NCI-H1105 treated with DMSO at 0.1 percent for 48 hours (cell line): ENCODE data around the gene FASTK.
A peak's percentile ranks its signal among the peaks of the same experiment; 100 is the strongest.
"Not testable (repeated sequence)": the region's sequence is repeated elsewhere in the genome, so short reads cannot be mapped to it uniquely, and the experiment has no call there.

Experiments
- DNase-seq: peaks from one replicate; lab custom pipeline; 2025; lab: John Stamatoyannopoulos, UW

Gene FASTK

DNA sequence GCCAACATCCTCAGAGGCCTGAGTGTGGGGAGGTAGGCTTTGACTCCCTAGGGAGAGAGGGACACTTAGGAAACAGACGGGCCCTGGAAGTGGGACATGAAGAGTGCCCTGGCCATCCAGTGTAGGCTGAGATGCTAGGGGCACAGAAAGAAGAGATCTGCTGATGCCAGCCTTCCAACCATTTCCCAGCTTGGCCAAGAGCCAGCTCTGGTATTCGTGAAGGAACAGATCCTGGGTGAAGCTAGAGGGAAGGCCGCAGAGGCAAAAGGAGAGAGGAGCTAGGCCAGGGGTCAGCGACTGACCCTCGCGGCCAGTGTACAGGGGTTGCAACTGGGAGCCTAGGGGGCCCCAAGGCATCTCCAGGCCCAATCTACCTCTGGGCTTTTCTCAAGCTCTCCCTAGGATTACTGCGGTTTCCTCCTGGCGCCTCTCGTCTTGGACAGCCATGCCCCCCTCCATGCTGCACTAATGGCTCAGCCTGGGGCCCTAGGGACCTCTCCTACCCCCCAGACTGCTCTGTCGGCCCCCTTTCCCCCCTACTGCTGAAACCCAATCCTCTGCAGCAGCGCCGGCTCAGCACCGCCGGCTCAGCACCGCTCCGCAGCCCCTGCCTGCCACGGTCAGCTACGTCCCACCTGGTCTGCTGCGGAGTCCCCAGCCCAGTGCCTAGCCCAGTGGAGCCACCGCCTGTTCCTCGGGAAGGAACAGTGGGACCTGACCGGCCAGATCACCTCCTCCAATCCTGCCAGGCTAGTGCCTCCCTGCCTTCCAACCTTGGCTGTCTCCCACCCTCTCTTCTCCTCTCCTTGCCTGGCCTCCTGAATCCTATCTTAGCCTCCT is 32.4 kb downstream of the FASTK start, which contains the start of gene ASIC3:
Gene ASIC3 (plus strand): TSS at position 556 of the 840 bp plus-strand sequence. CDS start 355 bp downstream, outside the sequence.
- no peak for DNase-seq

DNA sequence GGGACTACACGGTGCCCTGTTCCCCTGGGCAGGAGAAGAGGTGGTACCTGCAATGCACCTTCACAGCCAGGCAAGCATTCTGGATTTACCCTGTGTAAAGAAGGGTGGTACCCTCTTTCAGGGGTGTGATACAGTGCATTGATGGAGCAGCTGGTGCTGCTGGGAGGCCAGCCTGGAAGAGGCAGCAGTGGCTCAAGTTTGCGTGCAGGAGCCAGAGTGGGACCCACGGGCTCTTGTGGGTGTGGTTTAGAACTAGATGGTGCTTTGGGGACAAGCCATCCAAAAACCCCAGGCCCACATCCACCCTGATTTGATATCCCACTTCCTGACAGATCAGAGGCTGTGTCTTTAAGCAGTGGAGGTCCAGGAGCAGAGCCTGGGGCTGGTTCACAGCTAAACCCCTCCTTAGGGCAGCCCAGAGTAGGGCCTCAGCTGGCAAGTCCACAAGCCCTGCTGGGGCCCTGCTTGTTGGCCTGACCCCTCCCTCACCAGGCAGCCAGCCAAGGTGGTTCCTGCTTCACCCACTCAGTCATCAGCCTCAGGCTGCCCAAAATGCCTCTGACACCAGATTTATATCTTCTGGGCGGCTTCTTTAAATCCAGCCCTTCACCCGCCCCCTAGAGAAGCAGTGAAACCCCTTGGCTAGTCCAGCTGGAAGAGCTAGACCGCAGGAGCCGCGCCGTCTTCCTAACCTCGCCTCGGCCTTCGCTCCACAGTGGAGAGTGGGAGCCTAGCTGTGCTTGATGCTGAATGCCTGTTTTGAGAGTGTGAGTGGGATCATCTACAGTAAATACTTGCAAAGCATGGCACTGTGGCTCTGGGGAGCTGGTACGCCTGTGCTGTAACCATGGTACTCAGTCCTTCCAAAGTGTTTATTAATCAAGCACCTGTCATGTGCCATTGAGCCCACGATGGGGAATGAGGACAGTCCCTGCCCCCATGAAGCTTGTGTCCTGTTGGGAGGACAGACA is 33.7 kb downstream of the FASTK start:
- peak; percentile 10 for DNase-seq

DNA sequence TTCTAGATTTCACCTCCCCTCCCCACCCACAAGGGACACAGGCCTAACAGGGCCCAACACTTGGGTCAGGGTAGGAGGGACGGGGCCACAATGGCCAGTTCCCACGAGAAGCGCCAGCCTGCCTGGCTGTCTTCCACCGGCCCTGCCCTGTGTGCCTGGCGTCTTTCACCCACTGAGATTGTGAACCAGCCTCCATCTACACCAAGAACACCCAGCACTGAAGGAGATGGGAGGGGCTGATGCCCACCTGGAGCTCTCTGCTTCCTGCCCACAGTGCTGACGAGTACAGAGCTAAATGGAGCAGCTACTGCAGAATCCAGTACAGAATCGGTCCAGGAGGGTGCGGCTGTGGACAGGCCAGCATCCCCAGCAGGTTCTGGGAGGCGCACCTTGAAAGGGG is 34.6 kb downstream of the FASTK start:
- no peak for DNase-seq

DNA sequence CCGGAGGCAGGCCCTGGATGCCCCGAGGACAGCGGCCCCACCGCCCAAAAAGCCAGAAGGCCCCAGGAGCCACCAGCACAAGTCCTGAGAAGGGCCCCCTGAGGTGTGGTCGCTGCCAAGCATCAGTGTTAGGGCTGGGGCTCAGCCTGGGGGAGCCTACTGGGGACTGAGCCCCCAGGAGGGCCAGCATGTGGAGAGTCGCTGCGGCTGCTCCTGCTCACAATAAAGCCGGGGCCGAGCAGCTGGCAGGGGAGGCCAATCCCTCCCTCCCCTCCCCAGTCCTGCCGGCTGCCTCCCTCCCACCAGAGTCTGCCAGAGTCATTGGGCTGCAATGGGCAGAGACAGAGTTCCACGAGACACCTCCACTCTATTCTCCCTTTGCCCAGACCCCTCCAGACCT is 35.3 kb downstream of the FASTK start:
- no peak for DNase-seq

DNA sequence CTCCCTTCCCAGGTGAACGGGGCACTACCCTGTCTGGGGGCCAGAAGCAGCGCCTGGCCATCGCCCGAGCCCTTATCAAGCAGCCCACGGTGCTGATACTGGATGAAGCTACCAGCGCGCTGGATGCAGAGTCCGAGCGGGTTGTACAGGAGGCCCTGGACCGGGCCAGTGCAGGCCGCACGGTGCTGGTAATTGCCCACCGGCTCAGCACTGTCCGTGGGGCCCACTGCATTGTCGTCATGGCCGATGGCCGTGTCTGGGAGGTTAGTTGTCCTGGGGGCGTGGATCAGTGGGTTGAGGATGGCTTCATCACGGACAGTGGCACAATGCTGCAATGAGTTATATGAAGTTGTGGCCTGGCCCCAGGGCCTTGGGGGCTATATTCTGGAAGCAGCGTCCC is 36.6 kb downstream of the FASTK start:
- no peak for DNase-seq

DNA sequence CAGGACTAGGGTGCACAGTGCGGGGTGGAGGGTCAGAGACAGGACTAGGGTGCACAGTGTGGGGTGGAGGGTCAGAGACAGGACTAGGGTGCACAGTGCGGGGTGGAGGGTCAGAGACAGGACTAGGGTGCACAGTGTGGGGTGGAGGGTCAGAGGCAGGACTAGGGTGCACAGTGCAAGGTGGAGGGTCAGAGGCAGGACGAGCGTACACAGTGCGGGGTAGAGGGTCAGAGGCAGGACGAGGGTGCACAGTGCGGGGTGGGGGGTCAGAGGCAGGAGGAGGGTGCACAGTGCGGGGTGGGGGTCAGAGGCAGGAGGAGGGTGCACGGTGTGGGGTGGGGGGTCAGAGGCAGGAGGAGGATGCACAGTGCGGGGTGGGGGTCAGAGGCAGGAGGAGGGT is 37.2 kb downstream of the FASTK start:
- DNase-seq, result not testable (repeated sequence)

DNA sequence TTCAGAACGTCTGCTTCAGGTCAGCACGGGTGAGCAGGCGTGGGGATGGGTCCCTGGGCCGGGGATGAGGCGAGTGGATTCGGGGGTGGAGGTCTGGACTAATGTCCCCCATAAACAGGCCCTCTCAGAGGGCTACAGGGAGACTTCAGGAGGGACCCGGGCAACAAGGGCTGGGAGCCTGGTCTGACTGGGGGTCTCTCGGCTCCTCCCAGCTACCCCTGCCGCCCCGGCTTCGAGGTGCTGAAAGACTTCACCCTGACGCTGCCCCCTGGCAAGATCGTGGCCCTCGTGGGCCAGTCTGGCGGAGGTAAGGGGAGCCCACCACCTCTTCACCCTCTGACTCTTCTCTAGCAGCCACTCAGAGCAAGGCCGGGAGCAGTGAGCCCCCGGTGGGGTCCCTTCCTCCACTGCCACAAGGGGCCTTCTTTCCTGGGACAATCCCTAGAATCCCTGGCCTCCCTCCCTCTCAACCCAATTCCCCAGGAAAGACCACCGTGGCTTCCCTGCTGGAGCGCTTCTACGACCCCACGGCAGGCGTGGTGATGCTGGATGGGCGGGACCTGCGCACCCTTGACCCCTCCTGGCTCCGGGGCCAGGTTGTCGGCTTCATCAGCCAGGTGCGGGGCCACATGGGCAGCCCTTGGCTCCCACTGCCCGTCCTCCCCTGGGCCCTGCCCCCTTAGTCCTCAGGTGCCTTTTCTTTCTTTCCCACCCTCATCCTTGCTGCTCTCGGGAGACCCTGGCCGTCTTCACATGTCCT is 39.8 kb downstream of the FASTK start:
- DNase-seq, result no peak

DNA sequence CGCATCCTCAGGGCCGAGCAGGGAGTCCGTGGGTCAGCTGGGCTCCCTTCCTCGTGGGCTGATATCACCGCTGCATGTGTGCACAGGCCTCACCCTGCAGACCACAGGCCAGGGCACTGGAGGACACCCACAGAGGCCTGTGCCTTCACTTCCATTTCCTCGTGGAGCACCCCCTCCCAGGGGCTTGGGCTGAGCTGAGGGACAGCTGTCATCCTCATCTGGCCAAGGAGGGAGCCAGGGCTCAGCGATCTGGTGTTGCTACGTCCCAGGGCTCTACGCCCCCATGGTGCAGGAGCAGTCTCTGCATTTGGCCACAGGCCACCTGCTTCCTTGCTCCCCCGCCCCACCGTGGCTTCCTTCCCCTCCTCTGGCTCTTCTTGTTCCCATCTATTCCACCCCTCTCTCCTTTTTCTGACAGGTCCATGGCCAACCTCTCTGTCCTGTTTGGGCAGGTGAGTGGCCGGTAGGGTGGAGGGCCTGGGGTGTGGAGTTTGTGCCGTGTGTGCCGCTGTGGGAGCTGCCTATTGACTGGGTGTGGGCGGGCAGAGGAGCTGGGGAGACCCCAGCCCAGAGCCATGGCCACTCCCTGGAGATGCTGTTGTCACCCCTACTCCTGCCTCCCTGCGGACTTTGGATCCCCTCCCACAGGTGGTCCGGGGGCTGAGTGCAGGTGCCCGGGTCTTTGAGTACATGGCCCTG is 40.6 kb downstream of the FASTK start:
- no peak for DNase-seq

DNA sequence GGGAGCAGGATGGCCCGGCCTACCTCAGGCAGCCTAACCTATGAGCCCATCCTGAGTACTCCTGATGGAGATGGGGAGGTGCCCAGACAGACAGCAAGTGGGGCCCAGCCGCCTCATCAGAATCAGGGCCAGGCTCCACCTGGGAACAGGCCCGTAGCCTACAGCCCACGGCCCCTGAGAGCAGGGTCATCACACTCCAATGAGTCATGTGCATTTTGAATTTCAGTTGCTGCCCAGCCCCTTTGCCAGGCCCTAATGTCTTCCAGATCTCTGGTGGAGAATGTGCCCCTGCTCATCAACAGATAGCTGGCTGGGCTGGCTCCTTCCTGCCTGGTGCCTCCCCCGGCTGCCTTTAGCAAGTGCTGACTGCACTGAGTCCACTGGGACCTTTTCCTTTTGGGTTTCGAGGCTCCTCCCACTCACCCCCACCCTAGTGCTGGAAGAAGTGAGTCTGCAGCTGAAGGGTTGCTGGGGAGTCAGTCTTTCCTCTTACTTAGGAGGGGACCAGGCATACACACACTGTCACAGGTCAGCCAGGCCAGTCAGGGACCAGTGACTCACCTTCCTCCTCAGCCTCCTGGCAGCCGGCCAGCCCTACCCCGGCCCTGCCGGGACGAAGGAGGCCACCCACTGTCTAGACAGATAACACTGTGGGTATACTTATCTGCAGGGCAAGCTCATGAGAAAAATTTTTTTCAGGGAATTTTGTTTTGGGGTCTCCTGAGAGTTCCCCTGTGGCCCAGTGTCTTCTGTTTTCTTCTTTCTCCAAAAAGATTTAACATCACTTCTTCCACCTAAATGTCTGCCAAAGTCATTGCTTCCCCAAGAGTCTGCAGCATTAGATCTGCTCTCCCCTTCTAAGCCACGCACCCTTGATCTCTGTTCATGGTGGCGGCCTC is 41.4 kb downstream of the FASTK start:
- no peak for DNase-seq

DNA sequence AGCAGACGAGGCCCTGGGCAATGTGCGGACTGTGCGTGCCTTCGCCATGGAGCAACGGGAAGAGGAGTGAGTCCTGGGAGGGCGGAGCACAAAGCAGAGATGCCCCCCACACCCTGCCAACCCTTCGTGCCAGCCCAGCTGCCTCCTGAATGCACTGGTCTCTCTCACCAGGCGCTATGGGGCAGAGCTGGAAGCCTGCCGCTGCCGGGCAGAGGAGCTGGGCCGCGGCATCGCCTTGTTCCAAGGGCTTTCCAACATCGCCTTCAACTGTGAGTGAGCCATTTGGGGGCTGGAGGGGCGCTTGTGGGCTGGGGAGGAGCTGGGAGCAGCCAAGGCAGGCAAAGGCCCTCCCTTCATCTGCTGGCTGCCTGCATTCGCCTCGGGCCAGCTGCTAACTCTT is 44.7 kb downstream of the FASTK start:
- DNase-seq, result no peak

DNA sequence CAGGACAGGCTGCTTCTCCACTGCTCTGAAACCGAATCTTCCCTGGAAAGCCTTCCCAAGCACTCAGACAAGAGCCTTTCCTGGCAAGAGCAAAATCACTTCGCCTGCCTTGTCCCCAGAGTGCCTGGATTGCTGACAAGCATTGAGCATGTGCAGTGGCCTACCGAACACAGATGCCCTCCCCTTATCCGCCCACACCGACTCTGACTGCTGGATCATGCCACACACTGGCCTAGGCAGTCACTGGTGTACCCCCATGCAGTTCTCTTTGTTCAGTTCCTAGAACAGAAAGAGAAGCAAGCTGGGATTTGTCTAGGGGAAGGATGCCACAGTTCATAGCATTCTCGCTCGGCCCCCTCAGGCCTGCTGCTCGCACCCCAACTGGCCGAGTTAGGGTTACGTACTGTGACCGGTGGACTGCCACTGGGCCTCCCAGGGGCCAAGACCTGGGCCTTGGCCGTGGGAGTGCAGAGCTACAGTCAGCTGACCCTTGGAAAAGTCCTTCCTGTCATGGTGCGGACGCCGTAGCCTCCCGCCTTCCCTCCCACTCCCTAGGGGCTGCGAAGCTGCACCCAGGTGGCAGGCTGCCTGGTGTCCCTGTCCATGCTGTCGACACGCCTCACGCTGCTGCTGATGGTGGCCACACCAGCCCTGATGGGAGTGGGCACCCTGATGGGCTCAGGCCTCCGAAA is 45.4 kb downstream of the FASTK start:
- no peak for DNase-seq

DNA sequence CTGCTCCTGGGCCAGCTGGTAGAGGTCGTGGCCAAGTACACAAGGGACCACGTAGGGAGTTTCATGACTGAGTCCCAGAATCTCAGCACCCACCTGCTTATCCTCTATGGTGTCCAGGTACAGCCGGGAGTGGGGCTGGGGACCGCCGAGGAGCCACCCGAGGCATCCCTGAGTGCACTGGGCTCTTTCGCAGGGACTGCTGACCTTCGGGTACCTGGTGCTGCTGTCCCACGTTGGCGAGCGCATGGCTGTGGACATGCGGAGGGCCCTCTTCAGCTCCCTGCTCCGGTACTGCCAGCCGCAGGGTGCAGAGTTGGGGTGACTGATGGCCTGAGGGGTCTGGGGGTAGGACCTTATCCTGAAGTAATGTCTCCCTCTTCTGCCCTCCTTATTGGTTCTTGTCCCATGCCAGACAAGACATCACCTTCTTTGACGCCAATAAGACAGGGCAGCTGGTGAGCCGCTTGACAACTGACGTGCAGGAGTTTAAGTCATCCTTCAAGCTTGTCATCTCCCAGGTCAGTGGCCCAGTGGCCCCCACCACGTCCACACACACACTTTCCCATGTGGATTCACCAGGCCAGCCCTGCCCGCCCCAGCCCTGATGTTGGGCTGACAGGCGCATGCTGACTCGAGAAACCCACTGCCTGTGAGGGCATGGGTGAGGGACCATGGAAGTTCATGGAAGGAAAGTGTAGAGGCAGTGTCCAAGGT is 46.1 kb downstream of the FASTK start:
- DNase-seq, result no peak

DNA sequence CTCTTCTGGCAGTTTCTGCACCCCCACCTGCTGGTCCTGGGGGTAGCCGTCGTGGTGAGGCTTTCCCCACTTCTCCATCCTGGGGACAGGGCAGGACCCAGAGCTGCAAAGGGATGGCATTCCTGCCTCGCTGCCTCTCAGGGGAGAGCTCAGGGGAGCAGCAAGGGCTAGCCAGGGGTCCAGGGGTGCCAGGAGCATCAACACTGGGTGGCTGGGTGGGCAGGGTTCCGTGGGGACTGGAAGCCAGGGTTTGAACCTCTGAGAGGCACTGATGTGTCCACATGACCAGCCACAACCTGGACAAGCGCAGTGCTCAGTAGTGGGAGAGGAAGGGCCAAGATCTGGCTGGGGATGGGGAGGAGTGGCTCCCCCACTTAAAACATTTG is 46.8 kb downstream of the FASTK start:
- DNase-seq, result no peak

DNA sequence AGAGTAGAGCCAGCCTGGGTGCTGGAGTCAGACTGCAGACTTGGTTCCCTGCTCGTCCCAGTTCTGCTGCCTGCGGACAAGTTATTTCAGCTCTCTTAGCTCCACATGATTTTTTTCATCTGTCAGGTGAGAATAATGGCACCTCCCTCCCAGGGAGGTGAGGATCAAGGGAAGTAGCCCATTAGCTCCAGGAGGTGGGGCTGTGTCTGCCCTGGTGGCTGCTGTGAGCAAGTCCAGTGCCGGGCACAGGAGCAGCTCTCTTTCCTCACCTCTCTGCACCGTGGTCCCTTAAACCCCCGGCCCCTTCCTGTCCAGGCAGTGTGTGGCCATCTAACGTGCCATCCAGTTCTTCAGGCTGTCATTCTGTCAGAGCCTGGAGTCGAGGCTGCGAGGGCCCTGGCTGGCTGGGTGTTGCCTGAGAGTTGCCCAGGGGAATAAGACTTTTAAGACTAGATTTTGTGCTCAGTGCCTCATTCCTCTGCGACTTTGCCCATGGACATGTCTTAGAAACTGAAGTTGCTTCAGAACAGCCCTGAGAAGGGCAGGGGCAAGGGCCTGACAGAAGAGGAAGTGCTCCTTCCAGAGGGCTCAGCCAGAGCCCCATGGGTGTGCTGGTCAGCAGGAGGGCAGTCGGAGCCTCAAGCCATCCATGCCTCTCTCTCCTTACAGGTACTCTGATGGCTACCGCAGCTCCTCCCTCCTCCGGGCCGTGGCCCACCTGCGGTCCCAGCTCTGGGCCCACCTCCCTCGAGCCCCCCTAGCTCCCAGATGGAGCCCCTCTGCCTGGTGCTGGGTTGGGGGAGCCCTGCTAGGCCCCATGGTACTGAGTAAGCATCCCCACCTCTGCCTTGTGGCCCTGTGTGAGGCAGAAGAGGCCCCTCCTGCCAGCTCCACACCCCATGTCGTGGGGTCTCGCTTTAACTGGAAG is 47.4 kb downstream of the FASTK start:
- no peak for DNase-seq

DNA sequence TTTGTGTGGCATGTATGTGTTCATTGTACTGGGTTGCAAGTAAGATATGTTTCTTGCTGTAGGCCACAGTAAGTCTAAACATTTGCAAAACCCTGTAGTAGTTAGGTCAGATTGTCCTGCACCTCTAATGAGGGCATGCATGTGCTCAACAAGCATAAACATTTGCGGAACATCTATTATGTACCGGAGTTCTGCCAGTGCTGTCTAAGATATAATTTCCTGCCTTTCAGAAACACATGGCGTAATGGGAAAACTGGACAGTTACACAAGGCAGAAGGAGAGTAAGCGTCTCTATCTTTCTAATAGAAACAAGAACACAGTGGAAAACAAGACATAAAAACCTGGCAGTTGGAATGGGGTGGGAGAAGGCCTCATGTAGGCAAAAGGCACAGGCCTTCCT is 49.6 kb downstream of the FASTK start:
- DNase-seq, result no peak

DNA sequence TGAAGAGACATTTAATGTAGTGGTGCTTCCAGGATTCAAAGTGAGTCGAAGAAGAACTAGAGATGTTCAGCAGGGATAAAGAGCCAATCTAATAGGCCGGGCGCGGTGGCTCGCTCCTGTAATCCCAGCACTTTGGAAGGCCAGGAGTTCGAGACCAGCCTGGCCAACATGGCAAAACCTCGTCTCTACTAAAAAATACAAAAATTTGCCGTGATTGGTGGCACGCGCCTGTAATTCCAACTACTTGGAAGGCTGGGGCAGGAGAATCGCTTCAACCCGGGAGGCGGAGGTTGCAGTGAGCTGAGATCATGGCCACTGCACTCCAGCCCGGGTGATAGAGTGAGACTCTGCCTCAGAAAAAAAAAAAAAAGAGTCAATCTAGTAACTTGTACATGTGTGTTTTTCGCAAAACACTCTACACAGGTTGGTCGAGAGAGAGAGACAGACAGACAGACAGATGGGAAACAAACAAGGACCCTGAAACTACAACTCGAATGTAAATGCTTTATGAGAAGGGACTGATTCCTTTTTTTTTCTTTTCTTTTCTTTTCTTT is 51.6 kb downstream of the FASTK start:
- DNase-seq, result no peak

DNA sequence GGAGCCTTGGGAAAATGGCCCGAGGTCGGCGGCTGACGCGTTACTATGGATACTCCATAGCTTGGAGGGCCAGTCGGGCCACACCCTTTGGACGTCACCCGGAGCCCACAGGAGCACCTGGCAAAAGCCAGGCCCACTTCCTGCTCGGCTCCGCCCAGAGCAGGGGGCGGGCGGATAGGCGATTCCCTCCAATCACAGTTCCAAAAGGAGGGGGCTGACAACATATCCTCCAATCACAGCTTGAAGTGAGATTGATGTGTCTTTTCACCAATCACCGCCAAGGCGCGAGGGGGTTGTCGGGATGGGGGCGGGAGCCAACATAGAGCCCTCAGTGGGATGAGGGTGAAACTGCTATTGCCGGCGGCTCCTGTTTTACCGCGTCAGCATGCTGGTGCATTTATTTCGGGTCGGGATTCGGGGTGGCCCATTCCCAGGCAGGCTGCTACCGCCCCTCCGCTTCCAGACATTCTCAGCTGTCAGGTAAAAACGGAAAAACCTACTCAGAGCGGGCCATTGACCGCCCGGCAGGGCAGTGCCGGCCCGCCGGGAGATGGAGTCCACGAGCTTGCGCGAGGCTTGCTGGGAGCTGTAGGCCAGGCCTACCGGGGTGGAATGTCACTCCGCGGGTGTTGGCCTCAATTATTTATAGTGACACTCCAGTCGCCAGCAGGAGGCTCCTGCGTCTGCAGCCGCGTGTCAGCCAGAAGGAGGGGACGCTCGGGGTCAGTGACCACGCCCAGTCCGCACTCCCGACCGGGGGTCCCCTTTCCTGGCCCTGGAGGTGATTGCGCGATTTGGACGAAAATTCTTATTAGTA is 52.3 kb downstream of the FASTK start, which contains the start of gene ABCB8:
Gene ABCB8 (plus strand): TSS at position 320 of the 817 bp plus-strand sequence. CDS start 66 bp downstream, at position 386.
- peak; percentile 97 for DNase-seq
